Glutamatergic neuron (in vitro differentiated cells): ENCODE results near the gene CYP27C1. TPM values are rescaled to one million over a fixed set of nuclear protein-coding genes. Genes with fewer than 3 reads are reported as not detected.

Experiments used
- DNase-seq: peaks from one replicate; pipeline ENCODE4 v3.0.0; 2022
- H3K27ac Mint-ChIP-seq: one replicate; pipeline ENCODE4 v1.8.0; 2020; ENCODE audit warnings: mild to moderate bottlenecking, mixed read lengths, inconsistent platforms; ENCODE audit not compliant: unreplicated experiment
- H3K27me3 Mint-ChIP-seq: one replicate; pipeline ENCODE4 v1.8.0; 2020; ENCODE audit warnings: mild to moderate bottlenecking, moderate library complexity, mixed read lengths, inconsistent platforms; ENCODE audit not compliant: unreplicated experiment
- H3K36me3 Mint-ChIP-seq: one replicate; pipeline ENCODE4 v1.8.0; 2020; ENCODE audit warnings: mild to moderate bottlenecking, mixed read lengths, inconsistent platforms; ENCODE audit not compliant: unreplicated experiment
- H3K4me1 Mint-ChIP-seq: one replicate; pipeline ENCODE4 v1.8.0; 2020; ENCODE audit warnings: mild to moderate bottlenecking, low read depth, mixed read lengths, inconsistent platforms; ENCODE audit not compliant: unreplicated experiment
- H3K4me3 Mint-ChIP-seq: one replicate; pipeline ENCODE4 v1.8.0; 2020; ENCODE audit warnings: mild to moderate bottlenecking, mixed read lengths, inconsistent platforms; ENCODE audit not compliant: unreplicated experiment
- H3K9me3 Mint-ChIP-seq: one replicate; pipeline ENCODE4 v1.8.0; 2020; ENCODE audit warnings: mild to moderate bottlenecking, moderate library complexity, mixed read lengths, inconsistent platforms; ENCODE audit not compliant: unreplicated experiment
- total RNA-seq: library from RNA; stranded (reverse); fragmentation: NEBNext Ultra II Directional; extraction: Animal tissue kit (Norgen Biotek cat#: 25700); gene quantifications from one replicate; pipeline ENCODE4 v1.2.1, GENCODE V29; 2021; ENCODE audit not compliant: unreplicated experiment
- TF ChIP-seq, protein P1 (sequence below): fragments of 200-600 bp; sonication (generic); IDR thresholded peaks from one replicate; pipeline ENCODE4 v1.5.0; 2021; ENCODE audit not compliant: partially characterized antibody, unreplicated experiment

The CYP27C1 gene
- total RNA-seq, 1 donor from 2014 or later: 4.3 TPM

DNA sequence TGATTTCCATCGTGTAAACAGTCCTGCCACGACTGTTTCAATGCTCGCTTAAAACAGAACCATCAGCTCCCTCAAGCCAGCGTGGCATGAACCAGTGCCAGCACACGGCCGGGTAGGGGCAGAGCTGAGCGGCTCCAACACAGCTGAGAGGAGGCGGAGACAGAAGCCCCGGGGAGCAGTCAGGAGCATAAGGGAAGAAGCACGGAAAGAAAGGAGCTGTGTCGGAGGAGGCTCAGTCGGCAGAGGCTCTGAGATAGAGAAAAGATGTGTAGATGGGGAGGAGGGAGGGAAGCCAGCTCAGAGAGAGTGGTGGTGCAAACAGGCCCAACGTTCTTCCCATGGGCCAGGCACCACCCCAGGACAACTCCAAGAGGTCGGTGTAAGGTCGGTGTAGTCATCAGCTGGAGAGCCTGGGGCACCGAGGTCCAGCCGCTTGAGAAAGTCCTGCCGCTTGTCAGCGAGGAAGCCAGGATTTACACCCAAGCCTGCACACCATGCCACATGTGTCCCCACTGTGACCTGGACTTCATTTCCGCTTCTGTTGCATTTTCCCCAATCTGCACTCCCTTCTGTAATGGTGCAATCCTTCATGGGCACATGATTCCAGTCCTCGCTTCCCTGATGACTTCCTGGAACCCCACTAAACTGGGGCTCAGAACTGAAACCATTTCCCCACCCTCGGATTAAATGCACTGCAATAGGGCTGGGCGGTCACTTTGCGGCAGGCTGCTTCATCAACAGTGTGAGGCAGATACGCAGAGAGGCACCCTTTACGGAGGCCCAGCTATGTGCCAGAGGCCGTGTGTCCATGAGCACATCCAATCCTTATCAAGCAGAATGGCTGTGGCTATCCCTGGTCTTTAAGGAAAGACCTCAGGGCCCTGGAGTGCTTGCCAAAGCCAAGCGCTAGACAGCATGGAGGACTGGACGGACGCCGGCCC is 43.5 kb downstream of the CYP27C1 start:
- Mint-ChIP-seq H3K4me1 (peaks cover 23% of the 10 kb centered on the region), H3K4me3 (peak overlapping the region; percentile 26), H3K27ac (peak overlapping the region; percentile 60), H3K36me3 (no peaks in the 10 kb centered on the region), H3K9me3 (peaks cover 2% of the 10 kb centered on the region), H3K27me3 (peaks cover 6% of the 10 kb centered on the region)
- TF ChIP-seq, protein P1, sequence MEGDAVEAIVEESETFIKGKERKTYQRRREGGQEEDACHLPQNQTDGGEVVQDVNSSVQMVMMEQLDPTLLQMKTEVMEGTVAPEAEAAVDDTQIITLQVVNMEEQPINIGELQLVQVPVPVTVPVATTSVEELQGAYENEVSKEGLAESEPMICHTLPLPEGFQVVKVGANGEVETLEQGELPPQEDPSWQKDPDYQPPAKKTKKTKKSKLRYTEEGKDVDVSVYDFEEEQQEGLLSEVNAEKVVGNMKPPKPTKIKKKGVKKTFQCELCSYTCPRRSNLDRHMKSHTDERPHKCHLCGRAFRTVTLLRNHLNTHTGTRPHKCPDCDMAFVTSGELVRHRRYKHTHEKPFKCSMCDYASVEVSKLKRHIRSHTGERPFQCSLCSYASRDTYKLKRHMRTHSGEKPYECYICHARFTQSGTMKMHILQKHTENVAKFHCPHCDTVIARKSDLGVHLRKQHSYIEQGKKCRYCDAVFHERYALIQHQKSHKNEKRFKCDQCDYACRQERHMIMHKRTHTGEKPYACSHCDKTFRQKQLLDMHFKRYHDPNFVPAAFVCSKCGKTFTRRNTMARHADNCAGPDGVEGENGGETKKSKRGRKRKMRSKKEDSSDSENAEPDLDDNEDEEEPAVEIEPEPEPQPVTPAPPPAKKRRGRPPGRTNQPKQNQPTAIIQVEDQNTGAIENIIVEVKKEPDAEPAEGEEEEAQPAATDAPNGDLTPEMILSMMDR: no peak
- DNase-seq: peak; percentile 38

DNA sequence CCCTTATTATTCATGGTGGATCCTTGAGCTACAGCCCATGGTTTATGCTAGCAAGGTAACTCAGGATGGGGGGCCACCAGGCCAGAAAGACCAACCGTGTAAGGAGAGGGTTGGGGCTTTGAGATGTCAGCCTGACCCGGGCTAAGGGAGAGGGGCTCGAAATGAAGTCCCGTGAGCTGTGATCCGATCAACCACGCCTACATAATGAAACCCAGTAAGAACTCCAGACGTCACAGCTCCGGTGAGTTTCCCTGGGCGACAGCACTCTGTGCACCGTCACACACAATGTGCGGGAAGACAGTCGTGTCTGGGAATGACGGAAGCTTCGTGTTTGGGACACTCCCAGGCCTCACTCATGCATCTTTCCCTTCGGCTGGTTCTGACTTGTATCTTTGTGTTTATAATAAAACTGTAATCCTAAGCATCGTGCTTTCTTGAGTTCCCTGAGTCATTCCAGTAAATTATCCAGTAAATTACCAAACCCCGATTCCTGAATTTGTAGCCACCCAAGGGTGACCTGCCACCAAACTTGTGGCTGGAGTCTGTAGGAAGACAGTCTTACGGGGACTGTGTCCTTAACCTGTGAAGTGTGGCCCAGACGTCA is 44.2 kb downstream of the CYP27C1 start:
- Mint-ChIP-seq H3K27me3 (peaks cover 8% of the 10 kb centered on the region), H3K9me3 (peaks cover 2% of the 10 kb centered on the region), H3K4me3 (no peak overlapping the region), H3K4me1 (peaks cover 23% of the 10 kb centered on the region), H3K27ac (peak overlapping the region; percentile 2), H3K36me3 (no peaks in the 10 kb centered on the region)
- DNase-seq: no peak
- TF ChIP-seq, protein P1: no peak

DNA sequence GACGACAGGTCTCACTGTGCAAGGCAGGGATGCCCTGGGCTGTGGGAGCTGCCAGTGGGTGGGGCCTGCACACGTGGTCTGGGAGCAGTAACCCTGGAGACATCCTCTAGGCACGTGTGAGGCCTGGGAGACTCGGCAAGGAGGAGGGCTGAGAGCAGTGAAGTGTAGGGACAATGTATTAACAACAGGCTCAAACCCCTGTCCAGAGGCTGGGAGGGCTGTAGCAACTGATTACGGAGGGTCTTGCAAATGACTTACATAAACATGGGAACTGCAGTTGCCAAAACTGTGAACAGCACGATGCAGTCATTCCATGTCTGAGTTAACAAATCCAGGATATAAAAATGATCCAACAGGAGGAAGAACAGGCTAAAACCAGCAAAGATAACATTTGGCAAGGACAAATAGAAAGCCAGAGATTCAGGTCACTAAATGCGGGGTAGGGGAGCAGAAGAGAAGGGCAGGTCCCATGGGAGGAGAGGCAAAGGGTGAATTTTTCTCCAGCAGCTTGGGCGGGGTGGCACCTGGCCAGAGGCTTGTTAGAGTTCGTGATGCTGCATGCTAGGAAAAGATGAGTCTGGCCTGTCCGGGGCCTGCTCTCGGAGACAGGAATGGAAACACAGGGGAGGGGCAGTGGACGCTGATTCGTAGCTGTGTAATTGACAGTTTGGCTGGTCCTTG is 44.9 kb downstream of the CYP27C1 start:
- Mint-ChIP-seq H3K9me3 (peaks cover 2% of the 10 kb centered on the region), H3K4me1 (peaks cover 27% of the 10 kb centered on the region), H3K36me3 (no peaks in the 10 kb centered on the region), H3K4me3 (no peak overlapping the region), H3K27me3 (peaks cover 8% of the 10 kb centered on the region), H3K27ac (no peak overlapping the region)
- no peak for DNase-seq
- TF ChIP-seq, protein P1: no peak

DNA sequence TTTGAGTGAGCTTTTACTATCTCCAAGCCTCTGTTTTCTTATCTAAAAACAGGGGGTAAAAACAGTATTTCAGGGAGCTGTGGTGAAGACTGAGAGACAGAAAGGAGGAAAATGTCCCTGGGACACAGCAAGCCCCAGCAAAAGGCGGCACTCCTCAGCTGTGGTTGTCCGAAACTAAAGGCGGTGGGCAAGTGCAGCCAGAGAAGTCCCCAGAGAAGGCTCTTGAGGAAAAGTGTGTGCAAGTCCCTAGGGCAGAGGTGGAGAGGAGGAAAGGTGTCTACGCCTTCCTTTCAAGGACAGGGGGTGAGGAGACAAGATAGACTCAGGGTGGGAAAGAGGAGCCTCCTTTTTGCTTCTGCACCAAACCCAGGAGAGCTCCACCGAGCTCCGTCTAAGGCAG is 45.5 kb downstream of the CYP27C1 start:
- TF ChIP-seq, protein P1: no peak
- H3K27me3 Mint-ChIP-seq: peaks cover 8% of the 10 kb centered on the region
- no peak for DNase-seq
- H3K27ac Mint-ChIP-seq: no peak overlapping the region
- H3K36me3 Mint-ChIP-seq: no peaks in the 10 kb centered on the region
- H3K4me1 Mint-ChIP-seq: peaks cover 31% of the 10 kb centered on the region
- H3K4me3 Mint-ChIP-seq: no peak overlapping the region
- H3K9me3 Mint-ChIP-seq: peaks cover 4% of the 10 kb centered on the region

DNA sequence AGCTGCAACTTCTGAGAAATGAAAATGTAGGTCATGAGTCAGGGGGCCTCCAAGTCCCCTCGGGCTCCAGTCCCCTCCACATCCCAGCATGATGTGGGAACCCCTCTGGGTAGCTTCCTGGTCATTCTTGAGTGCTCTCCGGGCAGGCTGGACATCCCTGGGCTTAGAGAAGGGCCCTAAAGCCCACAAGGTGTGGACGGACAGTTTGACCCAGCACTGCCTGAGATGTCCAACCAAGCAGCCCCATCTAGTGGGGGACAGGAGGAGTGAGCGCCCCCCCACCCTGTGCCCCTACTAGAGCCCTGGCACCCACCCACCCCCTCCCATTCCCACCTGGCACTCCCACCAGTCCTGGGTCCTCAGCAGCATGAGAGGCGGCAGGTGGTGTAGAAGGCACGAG is 46.0 kb downstream of the CYP27C1 start:
- peaks cover 10% of the 10 kb centered on the region for H3K27me3 Mint-ChIP-seq
- no peak overlapping the region for H3K4me3 Mint-ChIP-seq
- H3K4me1 Mint-ChIP-seq: peaks cover 34% of the 10 kb centered on the region
- no peak overlapping the region for H3K27ac Mint-ChIP-seq
- H3K36me3 Mint-ChIP-seq: no peaks in the 10 kb centered on the region
- TF ChIP-seq, protein P1: peak; percentile 29
- peaks cover 4% of the 10 kb centered on the region for H3K9me3 Mint-ChIP-seq
- DNase-seq: no peak
